ENCODE data around the gene LCN12.
A peak's percentile ranks its signal among the peaks of the same experiment; 100 is the strongest.

The LCN12 gene

DNA sequence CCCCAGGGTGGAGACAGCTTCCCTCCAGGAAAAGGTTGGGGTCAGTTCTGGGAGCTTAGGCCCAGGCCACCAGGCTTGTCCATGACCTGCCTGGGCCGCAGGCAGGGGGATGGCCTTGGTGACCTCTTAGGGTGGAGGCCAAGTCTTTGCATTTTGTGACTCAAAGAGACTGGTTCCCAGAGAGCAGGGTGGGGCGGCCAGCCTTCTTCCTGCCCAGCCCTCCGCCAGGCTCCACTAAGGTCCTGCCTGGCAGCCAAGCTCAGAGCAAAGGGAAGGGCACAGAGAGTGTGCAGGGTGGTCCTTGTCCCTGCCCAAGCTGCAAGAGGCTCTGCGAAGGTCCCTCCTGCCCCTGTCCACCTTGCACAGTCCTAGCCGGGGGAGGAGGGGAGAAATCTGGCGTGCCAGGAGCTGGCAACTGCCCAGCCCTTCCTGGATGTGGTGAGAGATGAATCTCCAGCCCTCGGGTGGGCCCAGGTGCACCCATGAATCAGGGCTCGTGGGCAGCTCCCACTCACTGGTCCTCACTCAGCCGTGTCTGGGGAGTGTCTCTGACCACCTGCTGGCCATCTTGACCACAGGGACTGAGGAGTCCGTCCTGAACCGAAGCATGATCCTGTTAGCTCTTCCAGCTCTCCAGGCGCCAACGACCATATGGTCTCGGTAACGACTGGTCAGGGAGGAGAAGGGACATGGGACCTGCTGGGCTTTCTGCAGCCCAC is 22.9 kb downstream of the LCN12 start:
- no peak for DNase-seq

DNA sequence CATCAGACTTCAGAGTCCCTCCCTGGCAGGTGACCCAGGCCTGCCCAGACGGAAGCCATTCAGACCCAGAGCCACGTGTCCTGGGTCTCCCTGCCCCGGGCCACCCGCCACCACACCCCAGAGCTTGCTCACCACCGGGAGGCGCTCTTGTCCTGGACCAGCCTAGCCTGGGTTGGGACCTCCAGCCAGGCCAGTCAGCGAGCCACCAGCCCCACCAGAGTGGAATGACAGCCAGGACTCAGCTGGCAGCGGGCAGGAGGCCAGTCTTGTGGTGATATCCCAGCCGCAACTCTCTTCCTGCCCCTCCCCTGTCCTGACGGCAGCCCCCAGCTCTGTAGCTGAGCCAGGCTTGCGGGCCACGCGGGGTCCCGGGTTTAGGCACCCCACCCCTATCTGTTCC is 23.6 kb downstream of the LCN12 start:
- DNase-seq, result peak; percentile 42

DNA sequence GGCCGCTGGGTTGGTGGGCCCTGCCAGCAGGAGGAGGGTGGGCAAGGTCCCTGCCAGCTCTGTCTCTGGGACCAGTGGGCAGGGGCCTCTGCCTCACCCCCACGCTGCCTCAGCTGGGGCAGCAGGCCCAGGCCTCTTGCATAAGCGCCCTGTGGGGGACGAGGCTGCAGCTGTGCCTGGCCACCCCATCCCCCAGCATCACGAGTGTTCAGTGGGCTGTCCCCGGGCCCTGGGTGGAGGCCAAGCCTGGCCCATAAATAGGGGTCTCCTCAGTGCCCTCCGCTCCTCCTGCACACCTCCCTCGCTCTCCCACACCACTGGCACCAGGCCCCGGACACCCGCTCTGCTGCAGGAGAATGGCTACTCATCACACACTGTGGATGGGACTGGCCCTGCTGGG is 25.1 kb downstream of the LCN12 start, which contains the start of gene PTGDS:
Gene PTGDS, plus strand, starts transcription at position 282 of the 400 bp plus-strand sequence. Its CDS starts 75 bp downstream, at position 357.
- DNase-seq, result no peak

DNA sequence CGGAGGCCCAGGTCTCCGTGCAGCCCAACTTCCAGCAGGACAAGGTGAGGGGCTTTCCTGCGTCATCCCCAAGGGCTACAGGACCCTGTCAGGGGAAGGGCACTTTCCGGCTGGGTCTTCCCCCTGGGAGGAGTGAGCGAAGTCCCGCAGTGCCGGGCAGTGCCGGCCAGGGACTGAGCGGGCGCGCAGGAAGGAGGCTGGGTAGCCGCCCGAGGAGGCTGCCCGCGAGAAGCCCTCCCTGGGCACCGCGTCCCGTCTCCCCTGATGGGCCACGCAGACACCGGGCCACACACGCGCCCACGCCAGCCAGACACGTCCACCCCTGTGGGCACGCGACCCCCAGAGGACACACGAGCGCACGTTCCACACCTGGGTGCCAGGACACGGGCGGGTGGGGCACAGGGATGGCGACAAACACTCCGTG is 25.6 kb downstream of the LCN12 start:
- no peak for DNase-seq

DNA sequence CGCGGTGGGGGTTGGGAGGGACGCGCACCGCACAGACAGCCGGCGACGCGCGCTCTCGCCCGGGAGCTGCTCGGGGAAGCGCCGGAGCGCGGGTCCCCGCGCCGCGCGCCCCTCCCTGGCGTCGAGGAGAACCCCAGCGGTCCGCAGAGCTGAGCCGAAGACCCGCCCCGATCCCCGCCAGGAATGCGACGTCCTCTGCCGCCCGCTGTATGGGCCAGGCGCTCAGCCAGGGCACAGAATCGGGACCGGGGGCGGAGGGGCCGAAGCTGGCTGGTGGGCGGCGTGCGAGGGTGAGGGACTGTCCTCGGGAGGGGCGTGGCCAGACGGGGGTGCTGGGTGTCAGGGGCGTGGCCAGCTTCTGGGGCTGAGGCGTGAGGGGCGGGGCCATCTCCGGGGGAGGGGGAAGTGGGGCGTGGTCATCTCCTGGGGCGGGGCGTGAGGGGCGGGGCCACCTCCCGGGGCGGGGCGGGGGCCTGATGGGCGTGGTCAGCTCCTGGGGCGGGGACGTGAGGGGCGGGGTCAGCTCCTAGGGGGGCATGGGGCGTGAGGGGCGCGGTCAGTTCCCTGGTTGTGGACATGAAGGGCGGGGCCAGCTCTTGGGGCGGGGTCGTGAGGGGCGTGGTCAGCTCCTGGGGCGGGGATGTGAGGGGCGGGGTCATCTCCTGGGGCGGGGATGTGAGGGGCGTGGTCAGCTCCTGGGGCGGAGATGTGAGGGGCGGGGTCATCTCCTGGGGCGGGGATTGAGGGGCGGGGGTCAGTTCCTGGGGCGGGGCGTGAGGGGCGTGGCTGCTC is 26.2 kb downstream of the LCN12 start:
- peak; percentile 67 for DNase-seq

DNA sequence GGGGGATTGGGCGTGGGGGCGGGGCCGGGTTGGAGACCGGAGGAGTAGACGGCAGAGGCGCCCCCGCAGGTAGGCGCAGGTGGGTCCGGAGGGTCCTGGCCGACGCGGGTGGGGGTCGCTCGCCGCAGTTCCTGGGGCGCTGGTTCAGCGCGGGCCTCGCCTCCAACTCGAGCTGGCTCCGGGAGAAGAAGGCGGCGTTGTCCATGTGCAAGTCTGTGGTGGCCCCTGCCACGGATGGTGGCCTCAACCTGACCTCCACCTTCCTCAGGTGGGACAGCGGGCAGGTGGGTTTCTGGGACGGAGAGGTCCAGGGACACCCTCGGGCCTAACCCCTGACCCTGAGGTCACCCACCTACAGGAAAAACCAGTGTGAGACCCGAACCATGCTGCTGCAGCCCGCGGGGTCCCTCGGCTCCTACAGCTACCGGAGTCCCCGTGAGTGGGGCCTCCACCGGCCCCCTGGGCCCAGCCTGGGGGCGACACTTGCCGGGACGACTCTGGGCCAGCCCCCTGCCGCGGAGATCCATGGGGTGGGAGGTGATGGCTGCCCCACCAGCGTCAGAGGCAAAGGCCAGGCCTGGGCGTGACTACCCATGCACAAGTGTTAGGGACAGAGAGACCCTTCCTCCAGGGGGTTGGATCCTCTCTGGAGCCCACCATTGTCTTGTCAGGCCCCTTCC is 26.9 kb downstream of the LCN12 start:
- no peak for DNase-seq

DNA sequence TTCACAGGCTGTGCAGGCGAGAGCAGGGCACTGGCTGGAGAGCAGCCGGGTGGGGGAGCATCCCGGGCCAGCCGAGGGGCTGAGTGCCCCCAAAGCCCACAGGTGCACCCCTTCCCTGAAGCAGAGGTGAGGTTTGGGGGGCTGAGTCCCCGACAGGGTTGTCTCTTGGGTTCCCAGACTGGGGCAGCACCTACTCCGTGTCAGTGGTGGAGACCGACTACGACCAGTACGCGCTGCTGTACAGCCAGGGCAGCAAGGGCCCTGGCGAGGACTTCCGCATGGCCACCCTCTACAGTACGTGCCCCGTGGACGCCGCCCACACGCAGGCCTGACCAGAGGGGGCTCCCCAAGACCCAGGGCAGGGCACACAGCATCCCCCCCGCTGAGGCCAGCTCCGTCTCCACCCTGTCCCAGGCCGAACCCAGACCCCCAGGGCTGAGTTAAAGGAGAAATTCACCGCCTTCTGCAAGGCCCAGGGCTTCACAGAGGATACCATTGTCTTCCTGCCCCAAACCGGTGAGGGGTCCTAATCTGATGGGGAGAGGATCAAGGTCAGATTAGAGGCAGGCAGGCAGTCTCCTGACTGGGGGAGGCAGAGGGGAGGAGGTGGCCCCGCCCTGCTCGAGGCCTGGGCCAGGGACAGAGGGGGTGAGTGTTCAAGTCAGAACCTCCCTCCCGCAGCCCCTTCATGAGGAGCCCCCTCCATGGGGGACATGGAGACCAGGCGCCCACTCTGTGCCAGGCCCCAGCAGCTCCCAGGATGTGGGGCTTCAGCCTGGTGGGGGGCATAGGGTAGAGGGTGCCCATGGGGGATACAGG is 27.9 kb downstream of the LCN12 start:
- no peak for DNase-seq

DNA sequence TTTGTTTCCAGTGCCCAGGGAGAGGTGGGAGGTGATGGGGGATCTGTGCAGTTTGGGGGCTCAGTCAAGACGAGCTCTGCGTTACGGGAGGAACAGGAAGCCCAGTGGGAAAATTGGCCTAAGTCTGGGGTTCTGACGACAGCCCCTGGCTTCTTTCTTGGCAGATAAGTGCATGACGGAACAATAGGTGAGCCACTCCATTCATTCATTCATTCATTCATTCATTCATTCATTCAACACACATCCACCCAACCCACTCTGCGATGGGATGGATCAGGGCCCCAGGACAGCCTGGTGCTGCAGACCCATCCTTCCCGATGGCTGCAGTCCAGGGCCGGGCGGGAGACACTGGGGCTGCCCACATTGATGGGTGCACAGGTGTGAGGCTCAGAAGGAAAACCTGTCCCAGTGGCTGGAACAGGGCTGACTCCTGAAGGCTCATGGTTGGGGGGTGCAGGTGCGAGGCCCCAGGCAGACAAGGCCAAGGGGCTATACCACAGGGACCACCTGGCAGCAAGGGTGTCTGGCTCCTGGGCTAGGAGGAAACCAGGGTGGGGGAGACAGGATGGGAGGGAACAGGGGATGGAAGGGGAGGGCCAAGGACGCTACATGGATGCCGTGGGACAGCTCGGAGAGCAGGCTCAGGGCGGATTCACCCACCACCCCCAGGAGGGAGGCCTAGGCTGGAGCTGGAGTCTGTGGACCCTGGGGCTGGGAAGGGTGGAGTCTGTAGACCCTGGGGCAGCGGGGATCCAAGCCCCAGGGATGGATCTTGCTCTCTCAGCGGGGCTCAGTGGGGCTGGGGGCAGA is 28.8 kb downstream of the LCN12 start:
- no peak for DNase-seq

DNA sequence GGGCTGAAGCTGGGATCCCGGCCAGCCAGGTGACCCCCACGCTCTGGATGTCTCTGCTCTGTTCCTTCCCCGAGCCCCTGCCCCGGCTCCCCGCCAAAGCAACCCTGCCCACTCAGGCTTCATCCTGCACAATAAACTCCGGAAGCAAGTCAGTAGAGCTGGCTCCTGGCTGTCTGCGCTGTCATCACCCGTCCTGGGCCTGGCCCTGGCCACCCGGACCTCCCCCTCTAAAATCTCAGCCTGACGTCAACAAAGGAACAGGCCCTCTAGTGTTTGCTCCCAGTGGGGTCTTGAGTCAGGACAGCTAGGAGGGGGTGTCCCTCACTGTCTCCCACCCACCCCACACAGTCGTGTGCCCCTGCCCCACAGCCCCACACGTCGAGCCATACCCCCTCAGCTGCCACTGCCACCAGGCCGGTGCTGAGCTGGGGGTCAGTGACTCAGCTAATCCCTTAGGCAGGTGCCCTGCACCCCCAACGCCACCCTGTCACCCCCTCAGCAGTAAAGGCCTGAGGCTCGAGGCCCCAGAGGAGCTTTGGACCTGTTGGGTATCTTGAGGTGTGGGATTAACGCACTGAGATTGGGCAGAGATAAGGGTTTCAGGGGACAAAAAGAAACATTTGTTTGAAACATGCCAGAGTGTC is 29.6 kb downstream of the LCN12 start:
- no peak for DNase-seq

DNA sequence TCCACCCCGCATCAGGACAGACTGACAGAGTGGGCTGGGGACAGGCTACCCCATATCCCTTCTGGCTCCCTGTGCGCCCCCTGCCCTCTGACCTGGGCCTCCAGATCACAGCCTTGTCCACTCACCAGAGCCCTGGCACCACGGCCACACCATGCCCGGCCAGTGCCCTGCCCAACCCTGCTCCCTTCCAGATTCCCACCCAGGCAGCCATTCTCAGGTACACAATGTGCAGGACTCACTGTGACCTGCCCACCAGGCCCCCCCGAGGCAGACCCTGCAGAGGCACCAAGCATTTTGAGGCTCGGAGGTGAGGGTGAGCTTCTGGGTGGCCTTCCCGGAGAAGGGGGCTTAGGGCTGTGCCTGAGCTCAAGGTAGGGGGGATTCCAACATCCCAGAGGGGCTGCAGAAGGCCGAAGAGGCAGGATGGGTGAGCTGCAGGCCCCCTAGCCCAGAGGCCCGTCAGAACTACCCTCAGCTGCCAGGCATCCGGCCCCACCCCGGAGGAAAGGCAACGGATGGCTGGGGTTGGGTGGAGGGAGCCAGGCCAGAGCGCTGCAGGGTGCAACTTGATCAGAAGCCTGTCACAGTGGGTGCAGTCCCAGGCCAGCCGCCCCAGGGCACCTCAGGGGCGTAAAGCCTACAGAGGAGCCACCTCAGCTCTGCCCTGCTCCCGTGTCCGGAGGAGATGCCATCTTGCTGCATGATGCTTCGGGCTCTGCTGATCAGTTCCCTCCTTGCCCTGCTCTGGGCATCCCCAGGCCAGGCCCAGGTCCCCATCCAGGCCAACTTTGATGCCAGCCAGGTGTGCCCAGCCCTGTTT is 30.4 kb downstream of the LCN12 start, which contains the start of gene LCNL1:
Gene LCNL1, plus strand, starts transcription at position 762 of the 820 bp plus-strand sequence. CDS start 594 bp downstream, outside the sequence.
- DNase-seq, result no peak

DNA sequence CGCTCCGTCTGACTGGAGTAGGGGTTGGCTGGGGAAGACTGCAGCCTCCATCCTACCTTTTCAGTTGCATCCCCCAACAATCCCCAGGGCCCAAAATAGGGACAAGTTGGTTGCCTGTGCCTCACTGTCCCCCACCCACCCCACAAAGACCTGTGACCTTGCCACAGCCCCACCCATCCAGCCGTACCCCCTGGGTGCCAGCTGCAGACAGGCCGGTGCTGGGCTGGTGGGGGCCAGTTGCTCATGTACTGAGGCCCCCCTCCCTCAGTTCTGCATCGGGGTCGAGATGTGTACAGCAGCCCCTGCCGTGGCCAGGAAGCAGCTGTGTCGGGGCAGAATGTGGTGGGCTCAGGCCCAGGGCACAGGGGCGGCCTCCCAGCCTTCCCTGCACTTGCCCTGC is 31.1 kb downstream of the LCN12 start:
- no peak for DNase-seq

DNA sequence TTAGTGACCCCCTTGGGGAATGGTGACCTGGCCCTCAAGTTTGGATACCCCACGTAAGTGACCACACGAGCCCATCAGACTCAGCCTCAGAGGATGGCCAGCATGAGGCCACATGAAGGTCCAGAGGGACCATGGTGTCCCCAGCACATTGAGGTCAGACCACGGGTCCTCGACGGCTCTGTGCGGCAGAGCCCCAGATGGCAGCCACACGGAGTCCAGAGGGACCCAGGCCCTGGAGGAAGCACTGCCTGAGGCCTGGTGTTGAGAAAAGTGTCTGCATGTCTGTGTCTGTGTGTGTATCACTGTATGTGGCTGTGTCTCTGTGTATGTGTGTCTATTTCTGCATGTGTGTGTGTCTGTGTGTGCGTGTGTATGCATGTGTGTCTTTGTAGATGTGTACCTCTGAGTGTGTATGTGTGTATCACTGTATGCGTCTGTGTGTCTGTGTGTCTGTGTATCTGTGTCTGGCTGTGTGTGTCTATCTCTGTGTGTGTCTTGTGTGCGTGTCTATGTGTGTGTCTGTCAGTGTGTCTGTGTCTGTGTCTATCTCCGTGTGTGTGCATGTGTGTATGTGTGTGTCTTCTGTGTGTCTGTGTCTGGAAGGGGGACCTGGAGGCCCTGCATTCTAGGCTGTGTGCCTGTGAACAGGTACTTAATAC is 31.7 kb downstream of the LCN12 start:
- no peak for DNase-seq

DNA sequence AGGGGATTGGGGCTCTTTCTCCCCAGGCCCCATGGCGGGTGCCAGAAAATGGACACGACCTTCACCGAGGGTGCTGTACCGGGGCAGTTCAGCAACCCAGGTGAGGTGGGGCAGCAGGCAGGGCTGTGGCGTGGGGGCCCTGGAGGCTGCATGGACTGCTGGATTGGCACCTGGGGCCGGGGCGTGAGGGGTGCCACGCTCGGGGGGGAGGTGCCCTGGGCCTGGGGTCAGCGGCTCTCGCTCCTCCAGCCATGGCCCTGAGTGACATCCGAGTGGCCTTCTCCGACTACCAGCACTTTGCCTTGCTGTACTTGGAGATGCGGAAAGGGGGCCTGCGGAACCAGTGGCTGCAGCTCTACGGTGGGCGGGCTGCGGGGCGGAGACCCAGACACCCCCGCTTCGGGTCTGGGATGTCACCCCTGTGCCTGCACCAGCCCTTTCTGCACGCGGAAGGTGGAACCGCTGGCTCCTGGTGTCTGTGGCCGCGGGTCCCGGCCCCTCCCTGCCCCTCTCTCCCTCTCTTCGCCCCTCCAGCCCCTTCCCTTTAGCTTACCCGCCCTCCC is 32.5 kb downstream of the LCN12 start:
- no peak for DNase-seq

DNA sequence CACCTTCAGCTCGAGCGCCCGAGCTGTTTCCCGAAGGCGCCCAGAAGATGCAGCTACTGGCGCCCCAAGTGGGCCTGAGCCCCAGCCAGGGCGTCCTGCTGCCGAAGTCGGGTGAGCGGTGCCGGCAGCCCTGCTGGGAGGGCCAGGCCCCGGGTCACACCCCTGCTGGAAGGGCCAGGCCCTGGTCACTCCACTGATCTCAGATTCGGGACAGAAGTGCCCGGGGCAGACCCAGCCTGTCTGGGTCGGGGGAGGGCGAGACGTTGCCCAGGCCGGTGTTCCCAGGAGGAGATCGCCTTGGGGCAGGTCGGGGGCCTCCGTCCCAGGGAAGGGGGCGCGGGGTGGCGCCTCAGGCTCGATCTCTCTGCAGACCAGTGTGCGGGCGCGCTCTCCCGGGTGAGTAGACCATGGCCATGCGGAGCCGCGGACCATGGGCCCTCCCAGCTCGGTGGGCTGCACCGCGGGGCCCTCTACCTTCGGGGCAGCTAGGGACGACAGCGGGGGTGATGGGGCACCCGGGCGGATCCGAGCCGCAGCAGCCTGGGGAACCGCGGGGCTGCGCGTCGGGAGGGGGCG is 33.0 kb downstream of the LCN12 start:
- no peak for DNase-seq

DNA sequence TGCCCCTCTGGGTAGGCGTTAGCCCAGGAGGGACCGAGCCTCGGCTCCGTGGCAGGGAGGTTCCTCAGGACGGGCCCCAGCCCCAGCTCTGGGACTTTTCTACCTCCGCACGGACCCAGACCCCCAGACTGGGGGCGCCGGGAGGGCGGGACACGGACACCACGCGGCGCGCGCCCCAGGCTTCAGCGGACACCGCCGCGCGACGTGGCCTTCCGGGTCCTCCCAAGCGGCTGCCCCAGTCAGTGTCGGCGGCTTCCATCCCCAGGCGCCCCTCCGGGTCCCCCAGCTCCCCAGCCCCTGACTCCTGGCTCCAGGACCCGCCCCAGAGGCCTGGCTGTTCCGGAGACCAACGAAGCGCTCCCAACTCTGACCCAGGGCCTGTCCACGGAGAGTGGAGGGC is 33.8 kb downstream of the LCN12 start:
- no peak for DNase-seq

DNA sequence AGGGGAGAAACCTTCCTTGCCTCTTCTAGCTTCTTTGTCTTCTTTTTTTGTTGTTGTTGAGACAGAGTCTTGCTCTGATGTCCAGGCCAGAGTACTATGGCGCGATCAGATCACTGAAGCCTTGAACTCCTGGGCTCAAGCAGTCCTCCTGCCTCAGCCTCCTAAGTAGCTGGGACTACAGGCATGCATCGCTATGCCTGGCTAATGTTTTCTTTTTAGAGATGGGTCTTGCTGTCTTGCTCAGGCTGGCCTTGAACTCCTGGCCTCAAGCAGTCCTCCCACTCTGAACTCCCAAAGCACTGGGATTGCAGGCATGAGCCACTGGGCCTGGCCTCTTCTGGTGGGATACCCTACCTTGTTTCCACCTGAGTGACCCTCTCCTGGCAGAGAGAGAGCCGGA is 36.8 kb downstream of the LCN12 start:
- no peak for DNase-seq

DNA sequence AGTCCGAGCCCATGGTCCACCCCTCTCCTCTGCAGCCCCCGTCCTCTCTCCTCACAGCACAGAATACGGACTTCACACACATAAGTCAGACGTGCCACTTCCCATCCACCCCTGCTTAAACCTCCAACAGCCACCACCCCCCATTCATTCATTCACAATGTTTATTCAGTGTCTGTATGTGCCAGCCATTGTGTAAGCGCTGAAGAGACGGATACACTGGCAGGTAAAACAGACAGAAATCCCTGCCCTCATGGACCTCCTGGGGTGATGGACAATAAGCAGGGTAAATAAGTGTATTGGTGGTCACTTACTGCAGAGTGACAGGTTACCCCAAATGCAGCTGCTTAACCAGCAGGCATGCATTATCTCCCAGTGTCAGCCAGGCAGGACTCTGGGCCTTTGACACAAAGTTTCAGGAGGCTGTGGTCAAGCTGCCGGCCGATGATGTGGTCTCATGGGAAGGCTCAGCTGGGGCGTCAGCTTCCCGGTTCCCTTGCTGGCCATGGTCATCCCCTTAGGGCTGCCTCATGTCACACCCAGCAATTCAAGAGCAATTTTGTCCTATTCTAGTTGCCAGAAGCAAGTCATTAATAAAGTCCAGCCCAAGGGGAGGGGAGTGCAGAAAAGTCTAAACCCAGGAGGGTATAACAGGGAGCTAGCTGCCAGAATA is 38.3 kb downstream of the LCN12 start:
- no peak for DNase-seq

Measured in activated CD4-positive, alpha-beta T cell treated with anti-CD3 and anti-CD28 coated beads, Interleukin-2, Interleukin-6, amounts not matched to agents 100 ng/mL and 50 ng/mL, durations not matched to agents 16 hours and 8 hours (primary cell).